Activated T-cell treated with anti-CD3 and anti-CD28 coated beads, Interleukin-2, amount 50 U/mL, for 1 hour (primary cell): ENCODE results near the gene RNF187.

Source experiments
- DNase-seq: peaks from one replicate; pipeline ENCODE4 v3.0.0-alpha.2; 2020

RNF187 gene

DNA sequence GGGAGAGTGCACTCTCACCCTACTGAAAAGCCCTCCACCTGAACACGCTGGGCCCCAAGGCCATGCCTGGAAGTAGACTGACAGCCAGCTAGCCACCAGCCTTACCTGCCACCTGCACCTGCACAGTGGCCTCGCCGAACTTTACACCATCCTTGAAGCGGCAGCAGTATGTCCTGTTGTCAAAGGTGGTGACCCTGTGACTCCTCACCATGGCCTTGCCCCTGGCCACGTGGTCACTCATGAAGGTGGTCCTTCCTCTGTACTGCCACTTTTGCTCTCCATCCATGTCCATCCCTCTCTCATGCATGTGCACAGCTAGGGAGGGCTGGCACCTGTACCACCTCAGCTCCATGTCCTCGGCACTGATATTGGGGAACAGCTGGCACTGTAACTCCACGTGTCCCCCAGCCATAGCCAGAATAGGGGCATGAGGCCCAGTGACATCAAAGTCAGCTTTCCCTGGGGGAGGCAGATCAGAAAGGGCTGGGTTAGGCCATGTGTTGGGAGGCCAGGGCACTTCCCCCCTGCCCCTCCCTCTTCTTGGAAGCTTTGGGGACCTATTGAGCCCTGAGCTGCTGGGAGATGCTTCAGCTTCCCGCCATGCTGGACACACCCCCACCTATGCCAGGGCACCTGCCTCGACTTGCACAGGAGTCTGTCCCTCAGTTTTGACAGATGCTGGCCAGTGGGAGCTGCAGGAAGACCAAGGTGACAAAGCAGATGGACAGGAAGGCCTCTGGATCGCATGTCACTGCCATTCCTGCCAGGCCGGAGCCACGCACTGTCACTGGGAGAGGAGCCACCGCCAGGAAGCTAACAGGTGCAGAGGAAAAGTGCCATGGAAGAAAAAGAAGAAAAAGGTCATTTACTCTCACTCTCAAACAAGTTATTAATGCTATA lies 24.6 kb downstream of the RNF187 start:
- no peak for DNase-seq

DNA sequence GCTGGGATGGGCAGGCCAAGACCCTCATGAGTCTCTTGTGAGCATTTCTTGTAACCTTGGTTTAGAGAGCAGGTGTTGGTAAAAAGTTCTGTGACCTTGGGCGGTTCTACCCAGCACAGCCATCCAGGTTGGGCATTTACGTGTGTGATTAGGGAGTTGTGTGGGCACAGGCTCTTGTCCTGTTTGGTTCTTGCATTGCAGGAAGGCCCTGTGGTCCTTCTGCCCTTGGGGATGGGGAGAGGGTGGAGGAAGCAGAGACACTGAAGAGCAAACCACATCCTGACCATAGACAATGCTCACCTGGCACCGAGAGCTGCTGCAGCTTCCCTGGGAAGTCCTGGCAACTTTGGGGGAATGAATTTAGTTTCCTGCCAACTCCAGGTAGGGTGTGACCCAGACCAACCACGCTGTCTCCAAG lies 25.6 kb downstream of the RNF187 start:
- DNase-seq = no peak

DNA sequence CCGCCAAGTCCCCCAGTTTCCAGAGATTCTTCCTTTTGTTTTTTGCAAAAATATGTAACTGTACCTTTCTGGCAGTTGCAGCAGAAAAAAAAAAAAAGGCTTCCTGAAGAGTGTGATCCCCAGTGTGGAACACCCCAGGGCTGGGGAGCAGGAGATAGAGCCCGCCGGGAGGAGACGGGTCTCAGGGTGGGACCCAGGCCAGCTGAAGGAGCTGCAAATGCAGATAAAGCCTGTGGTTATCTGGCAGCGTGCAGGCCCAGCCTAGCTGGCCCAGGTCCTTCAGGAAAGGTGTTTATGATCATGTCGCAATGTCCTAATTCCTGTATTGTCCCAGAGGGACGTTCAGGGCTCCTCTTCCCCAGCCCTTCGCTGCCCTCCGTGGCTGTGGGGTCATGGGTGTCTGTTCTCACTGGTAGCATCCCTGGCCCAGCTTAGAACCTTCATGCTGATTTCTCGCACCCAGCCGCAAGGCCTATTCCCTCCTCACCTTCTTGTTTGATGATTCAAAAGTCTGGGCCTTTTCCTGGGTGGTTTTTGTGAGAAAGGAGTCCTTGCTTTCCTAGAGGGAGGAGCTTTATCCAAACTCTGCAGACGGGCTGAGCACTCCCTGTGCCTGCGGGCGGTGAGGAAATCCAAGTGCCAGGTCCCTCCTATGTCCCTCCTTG lies 26.2 kb downstream of the RNF187 start:
- no peak for DNase-seq

DNA sequence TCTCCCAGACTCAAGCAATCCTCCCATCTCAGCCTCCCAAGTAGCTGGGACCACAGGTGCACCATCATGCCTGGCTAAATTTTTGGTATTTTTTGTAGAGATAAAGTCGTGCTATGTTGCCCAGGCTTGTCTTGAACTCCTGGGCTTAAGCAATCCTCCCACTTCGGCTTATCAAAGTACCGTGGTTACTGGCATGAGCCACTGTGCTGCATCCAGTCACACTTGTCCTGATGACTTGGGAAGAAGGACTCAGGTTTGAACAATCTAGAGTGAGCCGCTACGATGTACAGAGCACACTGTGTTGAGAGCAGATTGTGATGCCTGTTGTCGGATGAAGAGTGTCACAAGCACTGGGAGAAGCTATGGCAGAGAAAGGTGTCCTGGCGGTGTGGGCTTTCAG lies 27.2 kb downstream of the RNF187 start:
- no peak for DNase-seq

DNA sequence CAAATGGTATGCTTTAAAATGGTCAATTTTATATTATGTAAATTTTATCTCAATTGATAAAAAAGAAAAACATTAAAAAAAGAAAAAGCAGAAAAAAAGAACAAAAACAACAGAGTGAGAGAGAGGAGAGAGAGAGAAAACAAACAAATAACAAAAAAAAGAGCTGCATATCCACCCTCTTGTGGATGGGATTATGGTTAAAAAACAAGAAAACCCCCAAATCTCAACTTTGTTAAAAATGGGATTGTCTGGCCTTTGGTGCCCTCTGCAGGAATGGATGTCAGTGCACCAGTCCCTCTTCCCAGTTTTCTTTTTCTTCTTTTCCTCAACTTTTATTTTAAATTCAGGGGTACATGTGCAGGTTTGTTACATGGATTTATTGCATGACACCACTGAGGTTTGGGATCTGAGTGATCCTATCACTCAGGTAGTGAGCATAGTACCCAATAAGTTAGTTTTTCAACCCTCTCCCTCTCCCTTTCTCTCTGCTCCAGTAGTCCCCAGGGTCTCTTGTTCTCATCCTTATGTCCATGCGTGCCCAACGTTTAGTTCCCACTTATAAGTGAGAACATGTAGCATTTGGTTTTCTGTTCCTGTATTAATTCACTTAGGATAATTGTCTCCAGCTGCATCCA lies 28.1 kb downstream of the RNF187 start:
- DNase-seq = no peak

DNA sequence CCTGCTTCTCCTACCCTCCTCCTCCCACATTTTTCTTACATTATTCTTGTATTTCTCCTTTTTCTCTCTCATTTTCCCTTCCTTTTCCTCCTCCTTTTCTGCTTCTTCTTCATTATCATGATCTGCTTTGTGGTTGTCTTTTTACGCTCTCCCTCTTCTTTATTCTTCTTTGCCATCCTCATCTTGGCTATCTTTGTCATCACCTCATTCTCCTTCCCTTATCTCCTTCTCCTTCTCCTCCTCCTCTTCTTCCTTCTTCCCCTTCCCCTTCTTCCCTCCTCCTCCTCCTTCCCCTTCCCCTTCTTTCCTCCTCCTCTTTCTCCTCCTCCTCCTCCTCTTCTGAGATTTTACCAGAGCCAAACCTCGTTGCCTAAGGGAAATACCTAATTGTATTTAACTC lies 30.5 kb downstream of the RNF187 start:
- DNase-seq = no peak

DNA sequence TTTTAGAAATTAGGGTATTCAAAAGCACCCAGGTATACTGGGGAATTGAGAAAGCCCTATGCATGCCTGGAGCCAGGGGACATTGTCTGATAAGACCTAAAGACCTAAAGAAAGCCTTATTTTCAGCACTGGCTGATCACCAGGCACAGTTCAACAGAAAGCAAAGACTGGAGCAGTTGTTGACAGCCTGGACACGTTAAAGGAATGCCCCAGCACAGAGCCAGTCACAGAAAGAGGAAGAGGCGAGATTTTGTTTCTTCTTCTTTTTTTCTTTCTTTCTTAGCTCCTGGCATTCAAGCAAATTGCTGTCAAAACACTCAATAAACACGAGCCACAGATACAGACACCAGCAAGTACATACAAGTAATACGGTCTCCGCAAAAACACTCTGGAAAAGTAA lies 40.4 kb downstream of the RNF187 start:
- no peak for DNase-seq

DNA sequence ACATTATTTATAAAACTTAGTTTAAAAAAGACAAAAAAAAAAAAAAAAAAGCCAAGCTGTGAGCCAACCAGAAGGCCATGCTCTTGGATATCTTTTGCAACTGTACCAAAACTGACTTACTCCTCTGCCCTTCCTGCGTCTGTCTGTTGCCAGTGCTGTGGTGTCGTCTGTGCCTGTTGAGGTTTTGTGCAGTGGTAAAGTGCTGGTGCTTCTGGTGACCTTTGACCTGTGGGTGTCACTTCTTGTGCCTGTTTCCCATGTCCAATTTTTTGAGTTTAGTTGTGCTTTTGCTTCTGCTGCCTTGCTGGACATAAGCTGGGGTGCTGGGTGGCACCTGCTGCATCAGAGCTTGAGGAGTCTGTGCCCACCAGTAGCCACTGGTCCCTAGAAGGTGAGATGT lies 41.4 kb downstream of the RNF187 start:
- DNase-seq = no peak

DNA sequence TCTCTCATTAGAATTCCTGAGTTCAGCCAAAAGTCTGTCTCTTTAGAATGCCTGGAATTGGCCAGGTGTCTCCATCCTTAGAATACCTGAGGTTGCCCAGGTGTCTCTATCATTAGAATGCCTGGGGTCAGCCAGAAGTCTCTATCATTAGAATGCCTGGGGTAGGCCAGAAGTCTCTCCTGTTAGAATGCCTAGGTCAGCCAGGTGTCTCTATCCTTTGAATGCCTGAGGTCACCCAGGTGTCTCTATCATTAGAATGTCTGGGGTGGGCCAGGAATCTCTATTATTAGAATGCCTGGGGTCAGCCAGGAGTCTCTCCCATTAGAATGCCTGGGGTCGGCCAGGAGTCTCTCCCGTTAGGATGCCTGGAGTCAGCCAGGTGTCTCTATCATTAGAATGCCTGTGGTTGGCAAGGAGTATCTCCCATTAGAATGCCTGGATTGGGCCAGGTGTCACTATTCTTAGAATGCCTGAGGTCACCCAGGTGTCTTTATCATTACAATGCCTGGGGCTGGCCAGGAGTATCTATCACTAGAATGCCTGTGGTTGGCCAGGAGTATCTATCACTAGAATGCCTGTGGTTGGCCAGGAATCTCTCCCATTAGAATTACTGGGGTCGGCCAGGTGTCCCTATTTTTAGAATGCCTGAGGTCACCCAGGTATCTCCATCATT lies 43.0 kb downstream of the RNF187 start:
- DNase-seq = no peak

DNA sequence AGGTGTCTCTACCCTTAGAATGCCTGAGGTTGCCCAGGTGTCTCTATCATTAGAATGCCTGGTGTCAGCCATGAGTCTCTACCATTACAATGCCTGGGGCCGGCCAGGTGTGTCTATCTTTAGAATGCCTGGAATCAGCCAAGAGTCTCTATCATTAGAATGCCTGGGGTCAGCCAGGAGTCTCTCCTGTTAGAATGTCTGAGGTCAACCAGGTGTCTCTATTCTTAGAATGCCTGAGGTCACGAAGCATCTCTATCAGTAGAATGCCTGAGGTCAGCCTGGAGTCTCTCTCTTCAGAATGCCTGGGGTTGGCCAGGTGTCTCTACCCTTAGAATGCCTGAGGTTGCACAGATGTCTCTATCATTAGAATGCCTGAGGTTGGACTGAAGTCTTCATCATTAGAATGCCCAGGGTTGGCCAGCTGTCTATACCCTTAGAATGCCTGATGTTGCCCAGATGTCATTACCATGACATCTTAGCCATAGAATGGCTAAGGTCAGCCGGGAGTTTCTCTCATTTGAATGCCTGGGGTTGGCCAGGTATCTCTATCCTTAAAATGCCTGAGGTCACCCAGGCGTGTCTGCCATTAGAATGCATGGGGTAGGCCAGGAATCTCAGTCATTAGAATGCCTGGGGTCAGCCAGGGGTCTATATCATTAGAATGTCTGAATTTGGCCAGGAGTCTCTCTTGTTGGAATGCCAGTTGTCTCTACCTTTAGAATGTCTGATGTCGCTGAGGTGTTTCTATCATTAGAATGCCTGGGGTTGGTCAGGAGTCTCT lies 44.0 kb downstream of the RNF187 start:
- no peak for DNase-seq

DNA sequence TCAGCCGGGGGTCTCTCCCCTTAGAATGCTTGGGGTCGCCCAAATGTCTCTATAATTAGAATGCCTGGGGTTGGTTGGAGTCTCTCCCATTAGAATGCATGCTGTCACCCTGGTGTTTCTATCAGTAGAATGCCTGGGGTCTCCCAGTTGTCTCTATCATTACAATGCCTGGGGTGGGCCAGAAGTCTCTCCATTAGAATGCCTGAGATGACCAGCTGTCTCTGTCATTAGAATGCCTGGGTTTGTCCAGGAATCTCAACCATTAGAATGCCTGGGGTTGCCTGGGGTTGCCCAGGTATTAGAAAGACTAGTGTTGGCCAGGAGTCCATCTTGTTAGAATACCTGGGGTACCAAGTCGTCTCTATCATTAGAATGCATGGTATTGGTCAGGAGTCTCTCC lies 51.6 kb downstream of the RNF187 start:
- DNase-seq = no peak

DNA sequence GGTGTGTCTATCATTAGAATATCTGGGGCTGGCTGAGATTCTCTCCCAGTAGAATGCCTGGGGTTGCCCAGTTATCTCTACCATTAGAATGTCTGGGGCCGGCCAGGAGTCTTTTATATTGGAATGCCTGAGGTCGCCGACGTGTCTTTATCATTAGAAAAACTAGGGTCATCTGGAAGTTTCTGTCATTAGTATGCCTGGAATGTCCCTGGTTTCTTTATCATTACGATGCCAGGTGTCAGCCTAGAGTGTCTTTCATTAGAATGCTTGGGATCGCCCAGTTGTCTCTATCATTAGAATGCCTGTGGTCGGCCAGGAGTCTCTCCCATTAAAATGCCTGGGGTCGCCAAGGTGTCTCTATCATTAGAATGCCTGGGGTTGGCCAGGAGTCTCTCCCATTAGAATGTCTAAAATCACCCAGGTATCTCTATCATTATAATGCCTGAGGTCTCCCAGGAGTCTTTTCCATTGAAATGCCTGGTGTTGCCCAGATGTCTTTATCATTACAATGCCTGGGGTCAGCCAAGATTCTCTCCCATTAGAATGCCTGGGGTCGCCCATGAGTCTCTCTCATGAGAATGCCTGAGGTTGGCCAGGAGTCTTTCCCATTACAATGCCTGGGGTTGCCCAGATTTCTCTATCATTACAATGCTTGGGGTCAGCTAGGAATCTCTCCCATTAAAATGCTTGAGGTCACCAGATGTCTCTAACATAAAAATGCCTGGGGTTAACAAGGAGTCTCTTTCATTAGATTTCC lies 53.2 kb downstream of the RNF187 start:
- DNase-seq = no peak

DNA sequence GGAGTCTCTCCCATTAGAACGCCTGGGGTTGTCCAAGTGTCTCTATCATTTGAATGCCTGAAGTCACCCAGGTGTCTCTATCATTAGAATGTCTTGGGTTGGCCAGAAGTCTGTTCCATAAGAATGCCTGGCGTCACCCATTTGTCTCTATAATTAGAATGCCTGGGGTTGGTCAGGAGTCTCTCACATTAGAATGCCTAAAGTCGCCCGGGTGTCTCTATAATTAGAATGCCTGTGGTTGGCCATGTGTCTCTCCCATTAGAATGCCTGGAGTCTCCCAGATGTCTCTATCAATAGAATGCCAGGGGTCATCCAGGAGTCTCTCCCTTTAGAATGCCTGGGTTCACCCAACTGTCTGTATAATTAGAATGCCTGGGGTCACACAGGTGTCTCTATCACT lies 54.5 kb downstream of the RNF187 start:
- DNase-seq = no peak

DNA sequence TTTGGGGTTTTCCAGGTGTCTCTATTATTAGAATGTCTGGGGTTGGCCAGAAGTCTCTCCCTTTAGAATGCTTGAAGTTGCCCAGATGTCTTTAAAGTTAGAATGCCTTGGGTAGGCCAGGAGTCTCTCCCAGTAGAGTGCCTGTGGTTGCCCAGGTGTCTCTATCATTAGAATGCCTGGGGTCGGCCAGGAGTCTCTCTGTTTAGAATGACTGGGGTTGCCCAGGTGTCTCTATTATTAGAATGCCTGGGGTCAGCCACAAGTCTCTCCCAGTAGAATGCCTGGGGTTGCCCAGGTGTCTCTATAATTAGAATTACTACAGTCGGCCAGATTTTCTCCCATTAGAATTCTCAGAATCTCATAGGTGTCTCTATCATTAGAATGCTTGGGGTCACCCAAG lies 55.2 kb downstream of the RNF187 start:
- no peak for DNase-seq

DNA sequence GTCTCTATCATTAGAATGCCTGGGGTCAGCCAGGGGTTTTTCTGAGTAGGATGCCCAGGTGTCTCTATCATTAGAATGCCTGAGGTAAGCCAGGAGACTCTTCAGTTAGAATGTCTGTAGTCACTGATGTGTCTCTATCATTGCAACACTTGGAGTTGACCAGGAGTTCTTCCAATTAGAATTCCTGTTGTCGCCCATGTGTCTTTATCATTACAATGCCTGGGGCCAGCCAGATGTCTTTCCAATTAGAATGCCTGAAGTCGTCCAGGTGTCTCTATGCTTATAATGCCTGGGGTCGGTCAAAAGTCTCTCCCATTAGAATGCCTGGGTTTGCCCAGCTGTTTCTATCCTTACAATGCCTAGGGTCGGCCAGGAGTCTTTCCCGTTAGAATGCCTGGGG lies 55.8 kb downstream of the RNF187 start:
- DNase-seq = no peak

DNA sequence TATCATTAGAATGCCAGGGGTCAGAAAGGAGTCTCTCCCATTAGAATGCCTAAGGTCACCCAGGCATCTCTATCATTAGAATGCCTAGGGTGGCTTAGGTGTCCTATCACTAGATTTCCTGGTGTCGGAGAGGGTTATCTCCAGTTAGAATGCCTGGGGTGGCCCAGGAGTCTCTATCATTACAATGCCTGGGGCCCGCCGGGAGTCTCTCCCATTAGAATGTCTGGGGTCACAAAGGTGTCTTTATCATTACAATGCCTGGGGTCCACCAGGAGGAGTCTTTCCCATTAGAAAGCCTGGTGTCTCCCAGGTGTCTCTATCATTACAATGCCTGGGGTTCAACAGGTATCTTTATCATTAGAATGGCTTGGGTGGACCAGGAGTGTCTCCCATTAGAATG lies 56.2 kb downstream of the RNF187 start:
- no peak for DNase-seq

DNA sequence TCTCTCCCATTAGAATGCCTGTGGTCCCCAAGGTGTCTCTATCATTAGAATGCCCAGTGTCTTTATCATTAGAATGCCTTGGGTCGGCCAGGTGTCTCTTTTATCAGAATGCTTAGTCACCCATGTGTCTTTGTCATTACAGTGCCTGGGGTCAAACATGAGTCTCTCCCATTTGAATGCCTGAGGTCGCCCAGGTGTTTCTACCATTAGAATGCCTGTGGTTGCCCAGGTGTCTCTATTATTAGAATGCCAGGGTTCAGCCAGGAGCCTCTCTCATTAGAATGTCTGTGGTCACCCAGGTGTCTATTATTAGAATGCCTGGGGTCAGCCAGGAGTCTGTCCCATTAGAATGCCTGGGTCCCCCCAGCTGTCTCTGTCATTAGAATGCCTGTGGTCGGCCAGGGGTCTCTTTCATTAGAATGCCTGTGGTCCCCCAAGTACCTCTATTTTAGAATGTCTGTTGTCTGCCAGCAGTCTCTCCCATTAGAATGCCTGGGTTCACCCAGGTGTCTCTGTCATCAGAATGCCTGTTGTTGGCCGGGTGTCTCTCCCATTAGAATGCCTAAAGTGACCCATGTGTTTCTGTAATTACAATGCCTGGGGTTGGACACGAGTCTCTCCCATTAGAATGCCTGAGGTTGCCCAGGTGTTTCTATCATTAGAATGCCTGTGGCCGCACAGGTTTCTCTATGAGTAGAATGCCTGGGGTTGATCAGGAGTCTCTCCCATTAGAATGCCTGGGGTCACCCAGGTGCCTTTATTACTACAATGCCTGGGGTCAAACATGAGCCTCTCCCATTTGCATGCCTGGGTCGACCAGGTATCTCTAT lies 57.1 kb downstream of the RNF187 start:
- no peak for DNase-seq

DNA sequence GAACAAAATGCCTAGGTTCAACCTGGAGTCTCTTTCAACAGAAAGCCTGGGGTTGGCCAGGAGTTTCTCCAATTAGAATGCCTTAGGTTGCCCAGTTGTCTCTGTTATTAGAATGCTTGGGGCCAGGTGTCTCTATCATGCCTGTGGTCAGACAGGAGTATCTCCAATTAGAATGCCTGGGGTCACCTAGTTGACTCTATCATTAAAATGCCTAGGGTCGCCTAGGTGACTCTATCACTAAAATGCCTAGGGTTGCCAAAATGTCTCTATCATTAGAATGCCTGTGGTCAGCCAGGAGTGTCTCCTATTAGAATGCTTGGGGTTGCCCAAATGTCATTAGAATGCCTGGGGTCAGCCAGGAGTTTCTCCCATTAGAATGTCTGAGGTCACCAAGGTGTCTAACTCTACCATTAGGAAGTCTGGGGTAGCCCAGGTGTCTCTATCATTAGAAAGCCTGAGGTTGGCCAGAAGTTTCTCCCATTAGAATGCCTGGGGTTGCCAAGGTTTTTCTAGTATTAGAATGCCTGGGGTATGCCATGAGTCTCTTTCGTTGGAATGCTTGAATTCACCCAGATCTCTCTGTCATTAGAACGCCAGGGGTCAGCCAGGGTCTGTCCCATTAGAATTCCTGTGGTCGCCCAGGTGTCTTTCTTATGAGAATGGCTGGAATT lies 57.9 kb downstream of the RNF187 start:
- no peak for DNase-seq
